Astrocyte (in vitro differentiated cells and primary cell): ENCODE measurements around the gene IP6K1.

Experiments
- CTCF ChIP-seq: IDR thresholded peaks from 2 replicates; pipeline ENCODE4 v1.5.1; 2011; ENCODE audit warnings: low read depth, mild to moderate bottlenecking, inconsistent platforms, low read length, moderate library complexity; ENCODE audit not compliant: insufficient read depth
- EZH2 ChIP-seq: IDR thresholded peaks from 2 replicates; pipeline ENCODE4 v1.6.1; 2012; ENCODE audit warnings: mild to moderate bottlenecking, low read length, inconsistent platforms; ENCODE audit not compliant: insufficient read depth

GRCh38 chr3:49771340-49771938 lies 14.9 kb downstream of the IP6K1 start:
- no peak for TF ChIP-seq EZH2
- TF ChIP-seq CTCF, result no peak
